ENCODE measurements around the gene VWC2. TPM values are rescaled to one million over a fixed set of nuclear protein-coding genes. Genes with fewer than 3 reads are reported as not detected.

VWC2 gene
- total and polyA plus RNA-seq, 4 donors = 0.02 to 0.09 TPM; not detected in 2

DNA sequence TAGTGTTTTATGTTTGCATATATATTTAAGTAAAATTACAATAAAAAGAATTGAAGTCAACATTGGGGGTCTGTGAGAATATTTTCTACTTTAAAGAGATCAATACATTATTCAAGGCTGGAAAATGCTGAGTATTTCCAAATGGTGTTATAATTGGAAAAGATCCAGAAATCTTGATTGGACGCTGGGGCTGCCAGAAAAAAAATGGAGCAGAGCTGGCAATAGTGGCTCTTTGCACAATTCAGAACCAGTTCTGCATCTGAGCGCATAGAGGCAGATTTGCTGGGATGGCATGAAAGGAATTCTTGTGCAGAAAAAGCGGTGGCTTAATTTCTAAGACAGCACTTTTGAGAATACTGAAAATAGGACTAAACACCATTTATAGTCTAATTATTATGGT, 10.8 kb upstream of the VWC2 start:
- no peak overlapping the region for H3K9ac ChIP-seq (ENCODE audit: insufficient read depth in 1 of 2, low read length in 2 of 2)
- H3K4me3 ChIP-seq = no peak overlapping the region
- H3K4me1 ChIP-seq (ENCODE audit: control insufficient read depth in 5 of 5, insufficient read depth in 5 of 5, low read length in 5 of 5) = no peaks in the 10 kb centered on the region
- DNase-seq = no peak
- H3K27ac ChIP-seq (ENCODE audit: low read depth in 1 of 2, low read length in 1 of 2) = no peak overlapping the region
- TF ChIP-seq, protein P1, sequence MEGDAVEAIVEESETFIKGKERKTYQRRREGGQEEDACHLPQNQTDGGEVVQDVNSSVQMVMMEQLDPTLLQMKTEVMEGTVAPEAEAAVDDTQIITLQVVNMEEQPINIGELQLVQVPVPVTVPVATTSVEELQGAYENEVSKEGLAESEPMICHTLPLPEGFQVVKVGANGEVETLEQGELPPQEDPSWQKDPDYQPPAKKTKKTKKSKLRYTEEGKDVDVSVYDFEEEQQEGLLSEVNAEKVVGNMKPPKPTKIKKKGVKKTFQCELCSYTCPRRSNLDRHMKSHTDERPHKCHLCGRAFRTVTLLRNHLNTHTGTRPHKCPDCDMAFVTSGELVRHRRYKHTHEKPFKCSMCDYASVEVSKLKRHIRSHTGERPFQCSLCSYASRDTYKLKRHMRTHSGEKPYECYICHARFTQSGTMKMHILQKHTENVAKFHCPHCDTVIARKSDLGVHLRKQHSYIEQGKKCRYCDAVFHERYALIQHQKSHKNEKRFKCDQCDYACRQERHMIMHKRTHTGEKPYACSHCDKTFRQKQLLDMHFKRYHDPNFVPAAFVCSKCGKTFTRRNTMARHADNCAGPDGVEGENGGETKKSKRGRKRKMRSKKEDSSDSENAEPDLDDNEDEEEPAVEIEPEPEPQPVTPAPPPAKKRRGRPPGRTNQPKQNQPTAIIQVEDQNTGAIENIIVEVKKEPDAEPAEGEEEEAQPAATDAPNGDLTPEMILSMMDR (IDR thresholded peaks at IDR 0.05; ENCODE audit: control extremely low read depth, extremely low read depth) = no peak
- H3K36me3 ChIP-seq (ENCODE audit: control insufficient read depth in 4 of 4, insufficient read depth in 4 of 4, low read length in 4 of 4) = no peaks in the 10 kb centered on the region
- H3K27me3 ChIP-seq (ENCODE audit: control insufficient read depth in 3 of 3, insufficient read depth in 3 of 3, low read length in 2 of 3) = peaks cover 0 to 3% (median 0%) of the 10 kb centered on the region in 3 donors
- no peaks in the 10 kb centered on the region for H3K9me3 ChIP-seq (ENCODE audit: control insufficient read depth in 4 of 4, insufficient read depth in 3 of 4, low read length in 3 of 4)
- no peak for ATAC-seq (ENCODE audit: insufficient read depth, low FRiP score)
- WGBS, 2 donors = 56 to 73% methylated on average over 3 of the region's 3 CpGs

DNA sequence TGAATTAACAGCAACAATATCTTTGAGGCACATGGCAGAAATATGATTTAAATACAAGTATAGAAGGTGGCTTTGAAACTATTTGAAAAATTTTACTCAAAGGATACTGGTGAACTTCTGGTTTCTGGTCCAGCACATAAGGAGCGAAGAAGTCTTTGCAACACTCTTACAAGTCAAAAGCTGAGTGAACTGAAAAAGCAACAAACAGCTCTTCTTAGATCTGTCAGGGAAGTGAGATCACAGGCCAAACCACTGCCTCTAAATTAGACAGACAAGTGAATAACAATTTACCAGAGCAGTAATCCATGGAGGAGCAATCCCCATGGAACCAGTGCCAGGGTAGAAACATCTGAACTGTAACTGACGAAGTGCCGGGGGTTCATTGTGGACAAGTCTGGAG, 9.6 kb upstream of the VWC2 start:
- no peak for DNase-seq
- Histone ChIP-seq H3K9me3 (ENCODE audit: control insufficient read depth in 4 of 4, insufficient read depth in 3 of 4, low read length in 3 of 4) (no peaks in the 10 kb centered on the region), H3K4me3 (no peak overlapping the region), H3K4me1 (ENCODE audit: control insufficient read depth in 5 of 5, insufficient read depth in 5 of 5, low read length in 5 of 5) (no peaks in the 10 kb centered on the region), H3K9ac (ENCODE audit: insufficient read depth in 1 of 2, low read length in 2 of 2) (no peak overlapping the region), H3K36me3 (ENCODE audit: control insufficient read depth in 4 of 4, insufficient read depth in 4 of 4, low read length in 4 of 4) (no peaks in the 10 kb centered on the region), H3K27ac (ENCODE audit: low read depth in 1 of 2, low read length in 1 of 2) (no peak overlapping the region), H3K27me3 (ENCODE audit: control insufficient read depth in 3 of 3, insufficient read depth in 3 of 3, low read length in 2 of 3) (peaks cover 0 to 3% (median 2%) of the 10 kb centered on the region in 3 donors)
- ATAC-seq (ENCODE audit: insufficient read depth, low FRiP score) = no peak
- WGBS, 2 donors = 90 to 96% methylated on average over 3 of the region's 3 CpGs
- TF ChIP-seq, protein P1 (IDR thresholded peaks at IDR 0.05; ENCODE audit: control extremely low read depth, extremely low read depth) = no peak

DNA sequence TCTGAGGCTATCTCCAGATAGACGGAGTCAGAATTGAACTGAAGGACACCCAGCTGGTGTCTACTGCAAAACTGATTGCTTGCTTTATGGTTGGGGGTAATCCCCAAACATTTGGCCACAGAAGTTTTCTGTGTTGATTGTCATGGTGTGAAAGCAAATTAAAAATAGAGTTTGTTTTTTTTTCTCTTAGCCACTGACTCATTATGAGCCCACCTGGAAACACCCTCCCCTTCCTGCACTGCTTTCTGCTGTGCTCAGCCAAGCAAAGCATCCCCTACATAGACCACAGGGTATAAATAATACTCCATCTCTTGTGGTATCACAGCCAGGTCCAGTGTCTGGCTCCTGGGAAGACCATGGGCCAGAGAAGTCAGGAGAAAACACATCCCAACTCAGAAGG, 6.5 kb upstream of the VWC2 start:
- ATAC-seq (ENCODE audit: insufficient read depth, low FRiP score) (no peak), DNase-seq (no peak)
- 85 to 93% methylated on average over 1 of the region's 1 CpG for WGBS, 2 donors
- no peak overlapping the region for H3K4me3 ChIP-seq
- H3K9ac ChIP-seq (ENCODE audit: insufficient read depth in 1 of 2, low read length in 2 of 2) = no peak overlapping the region
- no peaks in the 10 kb centered on the region for H3K36me3 ChIP-seq (ENCODE audit: control insufficient read depth in 4 of 4, insufficient read depth in 4 of 4, low read length in 4 of 4)
- TF ChIP-seq, protein P1 (IDR thresholded peaks at IDR 0.05; ENCODE audit: control extremely low read depth, extremely low read depth) = no peak
- no peak overlapping the region for H3K27ac ChIP-seq (ENCODE audit: low read depth in 1 of 2, low read length in 1 of 2)
- no peaks in the 10 kb centered on the region for H3K9me3 ChIP-seq (ENCODE audit: control insufficient read depth in 4 of 4, insufficient read depth in 3 of 4, low read length in 3 of 4)
- peaks cover 3 to 27% (median 18%) of the 10 kb centered on the region in 3 donors for H3K27me3 ChIP-seq (ENCODE audit: control insufficient read depth in 3 of 3, insufficient read depth in 3 of 3, low read length in 2 of 3)
- H3K4me1 ChIP-seq (ENCODE audit: control insufficient read depth in 5 of 5, insufficient read depth in 5 of 5, low read length in 5 of 5) = no peaks in the 10 kb centered on the region

DNA sequence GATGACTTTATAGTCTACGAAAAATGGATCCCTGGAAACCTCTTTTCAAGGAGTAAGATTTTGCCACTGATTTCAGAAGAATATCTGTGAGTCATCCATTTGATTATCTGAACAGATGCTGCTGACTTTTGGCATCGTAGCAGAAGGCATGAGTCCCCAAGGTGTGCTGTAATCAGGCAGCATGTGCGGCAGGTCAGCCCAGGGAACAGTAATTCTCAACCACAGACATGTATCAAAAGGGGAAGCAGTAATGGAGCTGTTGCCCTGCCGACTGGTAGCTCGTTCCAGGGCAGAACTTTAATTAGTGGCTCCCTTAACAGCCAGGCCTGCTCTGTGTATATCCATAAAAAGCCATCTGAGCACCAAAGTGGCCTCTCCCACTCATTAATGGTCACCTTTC, 5.7 kb upstream of the VWC2 start:
- Histone ChIP-seq H3K27ac (ENCODE audit: low read depth in 1 of 2, low read length in 1 of 2) (no peak overlapping the region), H3K9me3 (ENCODE audit: control insufficient read depth in 4 of 4, insufficient read depth in 3 of 4, low read length in 3 of 4) (peaks cover 0 to 2% (median 0%) of the 10 kb centered on the region in 4 donors), H3K4me1 (ENCODE audit: control insufficient read depth in 5 of 5, insufficient read depth in 5 of 5, low read length in 5 of 5) (peaks cover 0 to under 1% (median 0%) of the 10 kb centered on the region in 5 donors), H3K4me3 (no peak overlapping the region), H3K9ac (ENCODE audit: insufficient read depth in 1 of 2, low read length in 2 of 2) (no peak overlapping the region), H3K27me3 (ENCODE audit: control insufficient read depth in 3 of 3, insufficient read depth in 3 of 3, low read length in 2 of 3) (peaks cover 3 to 35% (median 26%) of the 10 kb centered on the region in 3 donors), H3K36me3 (ENCODE audit: control insufficient read depth in 4 of 4, insufficient read depth in 4 of 4, low read length in 4 of 4) (no peaks in the 10 kb centered on the region)
- TF ChIP-seq, protein P1 (IDR thresholded peaks at IDR 0.05; ENCODE audit: control extremely low read depth, extremely low read depth) = no peak
- DNase-seq (no peak), ATAC-seq (ENCODE audit: insufficient read depth, low FRiP score) (no peak)
- WGBS, 2 donors = 64 to 73% methylated on average over 5 of the region's 5 CpGs

Measured in lung (tissue), 12 donors.